Thyroid gland (tissue), 4 donors: ENCODE data around the gene FCHSD2.
"Not testable (repeated sequence)": the region's sequence is repeated elsewhere in the genome, so short reads cannot be mapped to it uniquely, and the experiment has no call there.

ENCODE experiments used
- POLR2A ChIP-seq, 2 donors: fragments of 450-650 bp; IDR thresholded peaks; one replicate each; pipeline ENCODE4 v1.6.1; 2017; ENCODE audit warnings: antibody characterized with exemption in 2 of 2, mild to moderate bottlenecking in 2 of 2, moderate library complexity in 1 of 2
- TF ChIP-seq, protein P1 (sequence below), 6 experiments: fragments of 200-600 bp in 3 of 6; fragments of 450-650 bp in 3 of 6; sonication (generic) in 3 of 6; IDR thresholded peaks; one replicate each; pipeline ENCODE4 v1.5.1; 2016 to 2019; ENCODE audit warnings: antibody characterized with exemption in 6 of 6, mild to moderate bottlenecking in 2 of 6, inconsistent platforms in 1 of 6, moderate library complexity in 1 of 6

DNA sequence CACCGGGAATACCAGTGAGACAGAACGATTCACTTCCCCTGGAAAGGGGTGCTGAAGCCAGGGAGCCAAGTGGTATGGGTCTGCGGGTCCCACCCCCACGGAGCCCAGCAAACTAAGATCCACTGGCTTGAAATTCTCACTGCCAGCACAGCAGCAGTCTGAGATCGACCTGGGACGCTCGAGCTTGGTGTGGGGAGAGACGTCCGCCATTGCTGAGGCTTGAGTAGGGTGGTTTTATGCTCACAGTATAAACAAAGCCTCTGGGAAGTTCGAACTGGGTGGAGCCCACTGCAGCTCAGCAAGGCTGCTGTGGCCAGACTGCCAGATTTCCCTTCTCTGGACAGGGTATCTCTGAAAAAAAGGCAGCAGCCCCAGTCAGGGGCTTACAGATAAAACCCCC is 80.7 kb downstream of the FCHSD2 start:
- TF ChIP-seq, protein P1, sequence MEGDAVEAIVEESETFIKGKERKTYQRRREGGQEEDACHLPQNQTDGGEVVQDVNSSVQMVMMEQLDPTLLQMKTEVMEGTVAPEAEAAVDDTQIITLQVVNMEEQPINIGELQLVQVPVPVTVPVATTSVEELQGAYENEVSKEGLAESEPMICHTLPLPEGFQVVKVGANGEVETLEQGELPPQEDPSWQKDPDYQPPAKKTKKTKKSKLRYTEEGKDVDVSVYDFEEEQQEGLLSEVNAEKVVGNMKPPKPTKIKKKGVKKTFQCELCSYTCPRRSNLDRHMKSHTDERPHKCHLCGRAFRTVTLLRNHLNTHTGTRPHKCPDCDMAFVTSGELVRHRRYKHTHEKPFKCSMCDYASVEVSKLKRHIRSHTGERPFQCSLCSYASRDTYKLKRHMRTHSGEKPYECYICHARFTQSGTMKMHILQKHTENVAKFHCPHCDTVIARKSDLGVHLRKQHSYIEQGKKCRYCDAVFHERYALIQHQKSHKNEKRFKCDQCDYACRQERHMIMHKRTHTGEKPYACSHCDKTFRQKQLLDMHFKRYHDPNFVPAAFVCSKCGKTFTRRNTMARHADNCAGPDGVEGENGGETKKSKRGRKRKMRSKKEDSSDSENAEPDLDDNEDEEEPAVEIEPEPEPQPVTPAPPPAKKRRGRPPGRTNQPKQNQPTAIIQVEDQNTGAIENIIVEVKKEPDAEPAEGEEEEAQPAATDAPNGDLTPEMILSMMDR (IDR thresholded peaks at IDR 0.05): not testable (repeated sequence)
- TF ChIP-seq POLR2A (IDR thresholded peaks at IDR 0.05): not testable (repeated sequence)
